PFSK-1 (cell line): Measurements from ENCODE around the gene AKT1.

Experiments used
- FOXP2 ChIP-seq: optimal IDR thresholded peaks from 2 replicates; pipeline ENCODE3; 2011; ENCODE audit warnings: borderline replicate concordance, control low read depth, inconsistent platforms; ENCODE audit not compliant: insufficient read depth; ENCODE audit errors: extremely low read length, extremely low read depth
- POLR2AphosphoS5 ChIP-seq: IDR thresholded peaks from 2 replicates; pipeline ENCODE4 v1.6.1; 2012; ENCODE audit warnings: low read depth, mild to moderate bottlenecking, control low read depth, low read length, moderate library complexity
- REST ChIP-seq, 2 experiments: IDR thresholded peaks; 2 replicates each; pipeline versions ENCODE4 v1.6.1 to v1.8.0; 2011 to 2012; ENCODE audit warnings: low read depth in 2 of 2, low read length in 2 of 2, control low read depth in 1 of 2, inconsistent platforms in 1 of 2, mild to moderate bottlenecking in 1 of 2, moderate library complexity in 1 of 2; ENCODE audit not compliant: insufficient read depth in 1 of 2
- SIN3A ChIP-seq: IDR thresholded peaks from 2 replicates; pipeline ENCODE4 v1.6.1; 2012; ENCODE audit warnings: mild to moderate bottlenecking, low read length, moderate library complexity, borderline replicate concordance; ENCODE audit not compliant: insufficient read depth
- TAF1 ChIP-seq: IDR thresholded peaks from 2 replicates; pipeline ENCODE4 v1.6.1; 2012; ENCODE audit warnings: low read length, control low read depth, borderline replicate concordance; ENCODE audit not compliant: insufficient read depth

The AKT1 gene

GRCh38 chr14:104806625-104807465 lies 11.3 kb upstream of the AKT1 start:
- TF ChIP-seq SIN3A = no peak
- no peak for TF ChIP-seq TAF1
- TF ChIP-seq REST (IDR thresholded peaks at IDR 0.05; ENCODE audit: insufficient read depth in 1 of 2, low read depth in 2 of 2, low read length in 2 of 2) = no peak
- TF ChIP-seq FOXP2 = no peak
- TF ChIP-seq POLR2AphosphoS5 = no peak

- TF ChIP-seq TAF1 (no peak), REST (IDR thresholded peaks at IDR 0.05; ENCODE audit: insufficient read depth in 1 of 2, low read depth in 2 of 2, low read length in 2 of 2) (no peak), FOXP2 (no peak), POLR2AphosphoS5 (no peak), SIN3A (no peak)
These were observed 10.5 kb upstream of the AKT1 start for GRCh38 chr14:104805941-104806624.

GRCh38 chr14:104805326-104805678 lies 9.8 kb upstream of the AKT1 start:
- no peak for TF ChIP-seq SIN3A
- no peak for TF ChIP-seq TAF1
- no peak for TF ChIP-seq POLR2AphosphoS5
- no peak for TF ChIP-seq REST (IDR thresholded peaks at IDR 0.05; ENCODE audit: insufficient read depth in 1 of 2, low read depth in 2 of 2, low read length in 2 of 2)
- TF ChIP-seq FOXP2 = no peak

- TF ChIP-seq POLR2AphosphoS5 = no peak
- TF ChIP-seq FOXP2 = no peak
- no peak for TF ChIP-seq TAF1
- TF ChIP-seq REST (IDR thresholded peaks at IDR 0.05; ENCODE audit: insufficient read depth in 1 of 2, low read depth in 2 of 2, low read length in 2 of 2) = no peak
- no peak for TF ChIP-seq SIN3A
These were observed 9.2 kb upstream of the AKT1 start for GRCh38 chr14:104804481-104805325.
